Measurements from ENCODE around the gene URGCP.
"Not testable (repeated sequence)": the region's sequence is repeated elsewhere in the genome, so short reads cannot be mapped to it uniquely, and the experiment has no call there.

The URGCP gene

DNA sequence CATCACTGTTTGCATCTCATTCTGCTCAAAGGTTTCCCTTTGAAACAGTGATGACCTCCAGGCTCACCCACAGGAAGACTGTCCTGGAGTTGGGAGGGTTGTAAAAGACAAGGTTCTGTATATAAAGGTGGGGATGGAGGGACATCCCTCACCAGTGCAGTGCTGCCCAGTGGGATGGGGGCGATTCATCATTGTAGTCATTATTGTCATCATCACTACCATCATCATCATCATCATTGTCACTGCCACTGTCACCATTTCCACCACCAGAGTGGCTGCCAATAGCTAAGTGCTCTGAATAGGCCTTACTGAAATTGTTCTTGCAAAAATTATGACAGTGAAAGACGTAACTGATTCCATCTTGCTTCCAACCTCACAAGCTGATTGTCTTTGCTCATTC lies 61.7 kb downstream of the URGCP start:
- Histone ChIP-seq H3K36me3 (ENCODE audit: control insufficient read depth in 4 of 4, insufficient read depth in 4 of 4, low read length in 3 of 4) (no peaks in the 10 kb centered on the region), H3K4me3 (ENCODE audit: control insufficient read depth in 1 of 7, extremely low read depth in 1 of 7, insufficient read depth in 4 of 7, low read depth in 2 of 7, low read length in 6 of 7) (no peak overlapping the region), H3K9me3 (ENCODE audit: control extremely low read depth in 1 of 5, control insufficient read depth in 4 of 5, insufficient read depth in 2 of 5, low read depth in 1 of 5, low read length in 4 of 5) (no peaks in the 10 kb centered on the region), H3K27ac (ENCODE audit: insufficient read depth in 1 of 2, low read depth in 1 of 2, low read length in 2 of 2, poor library complexity in 1 of 2, severe bottlenecking in 2 of 2) (no peak overlapping the region), H3K27me3 (replicated peaks in 2 of 5; ENCODE audit: control insufficient read depth in 4 of 5, insufficient read depth in 5 of 5, low read length in 4 of 5) (peaks cover 0 to 3% (median 2%) of the 10 kb centered on the region in 5 experiments), H3K4me1 (ENCODE audit: control extremely low read depth in 1 of 4, control insufficient read depth in 4 of 4, insufficient read depth in 4 of 4, low read length in 3 of 4) (no peaks in the 10 kb centered on the region)
- POLR2A ChIA-PET = no interaction called here
- 100% methylated on average over 2 of the region's 2 CpGs for WGBS (ENCODE audit: insufficient coverage)
- CTCF ChIA-PET = interaction anchor here (1.2 to 1.6 kb wide), 3 partner anchors 9 to 262 kb away, joined by 3 to 6 read pairs (median 5); no protein-coding TSS in a partner anchor
- DNase-seq = no peak

DNA sequence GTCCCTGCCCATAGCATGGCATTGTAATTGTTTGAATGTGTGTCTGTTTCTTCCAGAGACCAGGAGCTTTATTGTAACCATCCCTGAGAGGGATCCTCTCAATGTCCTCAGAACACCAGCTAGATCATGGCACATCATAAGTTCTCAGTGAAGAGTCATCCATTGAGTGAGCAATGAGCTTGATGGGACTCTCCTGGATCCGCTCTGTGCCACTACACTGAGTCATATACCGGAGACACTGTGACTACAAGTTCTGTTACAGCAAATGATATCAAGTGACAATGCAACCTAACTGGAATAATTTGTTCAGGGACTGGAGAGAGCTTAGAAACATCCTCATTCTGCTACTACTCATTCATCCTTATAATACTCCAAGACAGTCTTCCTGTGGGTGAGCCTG lies 62.1 kb downstream of the URGCP start:
- Histone ChIP-seq H3K4me1 (ENCODE audit: control extremely low read depth in 1 of 4, control insufficient read depth in 4 of 4, insufficient read depth in 4 of 4, low read length in 3 of 4) (no peaks in the 10 kb centered on the region), H3K36me3 (ENCODE audit: control insufficient read depth in 4 of 4, insufficient read depth in 4 of 4, low read length in 3 of 4) (no peaks in the 10 kb centered on the region), H3K9me3 (ENCODE audit: control extremely low read depth in 1 of 5, control insufficient read depth in 4 of 5, insufficient read depth in 2 of 5, low read depth in 1 of 5, low read length in 4 of 5) (no peaks in the 10 kb centered on the region), H3K4me3 (ENCODE audit: control insufficient read depth in 1 of 7, extremely low read depth in 1 of 7, insufficient read depth in 4 of 7, low read depth in 2 of 7, low read length in 6 of 7) (no peak overlapping the region), H3K27me3 (replicated peaks in 2 of 5; ENCODE audit: control insufficient read depth in 4 of 5, insufficient read depth in 5 of 5, low read length in 4 of 5) (peaks cover 0 to 3% (median 2%) of the 10 kb centered on the region in 5 experiments), H3K27ac (ENCODE audit: insufficient read depth in 1 of 2, low read depth in 1 of 2, low read length in 2 of 2, poor library complexity in 1 of 2, severe bottlenecking in 2 of 2) (no peak overlapping the region)
- no peak for DNase-seq
- ChIA-PET CTCF (interaction anchor here (1.2 to 1.6 kb wide), 3 partner anchors 9 to 262 kb away, joined by 3 to 6 read pairs (median 5); no protein-coding TSS in a partner anchor), POLR2A (no interaction called here)
- 100% methylated on average over 2 of the region's 2 CpGs for WGBS (ENCODE audit: insufficient coverage)

DNA sequence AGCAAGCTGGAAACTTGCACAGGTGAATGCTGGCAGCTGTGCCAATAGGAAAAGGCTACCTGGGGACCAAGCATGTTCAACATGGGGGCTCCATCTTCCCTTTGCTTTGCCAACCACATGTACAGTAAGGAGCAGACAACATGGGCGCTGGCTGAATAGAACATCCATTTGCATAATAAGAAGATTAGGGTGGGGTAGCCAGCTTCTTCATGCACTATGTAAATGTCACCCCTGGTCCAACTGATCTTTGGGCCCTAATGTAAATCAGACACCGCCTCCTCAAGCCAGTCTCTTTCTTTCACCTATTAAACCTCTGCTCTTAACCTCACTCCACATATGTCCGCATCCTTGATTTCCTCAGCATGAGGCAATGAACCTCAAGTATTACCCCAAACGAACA lies 63.1 kb downstream of the URGCP start:
- Histone ChIP-seq H3K27me3 (replicated peaks in 2 of 5; ENCODE audit: control insufficient read depth in 4 of 5, insufficient read depth in 5 of 5, low read length in 4 of 5) (peaks cover 0 to 3% (median 0%) of the 10 kb centered on the region in 5 experiments), H3K4me1 (ENCODE audit: control extremely low read depth in 1 of 4, control insufficient read depth in 4 of 4, insufficient read depth in 4 of 4, low read length in 3 of 4) (peaks cover 0 to 4% (median 2%) of the 10 kb centered on the region in 4 experiments), H3K9me3 (ENCODE audit: control extremely low read depth in 1 of 5, control insufficient read depth in 4 of 5, insufficient read depth in 2 of 5, low read depth in 1 of 5, low read length in 4 of 5) (no peaks in the 10 kb centered on the region), H3K27ac (ENCODE audit: insufficient read depth in 1 of 2, low read depth in 1 of 2, low read length in 2 of 2, poor library complexity in 1 of 2, severe bottlenecking in 2 of 2) (no peak overlapping the region), H3K36me3 (ENCODE audit: control insufficient read depth in 4 of 4, insufficient read depth in 4 of 4, low read length in 3 of 4) (no peaks in the 10 kb centered on the region), H3K4me3 (ENCODE audit: control insufficient read depth in 1 of 7, extremely low read depth in 1 of 7, insufficient read depth in 4 of 7, low read depth in 2 of 7, low read length in 6 of 7) (no peak overlapping the region)
- POLR2A ChIA-PET = no interaction called here
- DNase-seq = no peak
- 100% methylated on average over 4 of the region's 4 CpGs for WGBS (ENCODE audit: insufficient coverage)
- CTCF ChIA-PET = interaction anchor here (1.5 to 1.6 kb wide), 2 partner anchors 9 to 122 kb away, joined by 4 to 5 read pairs; no protein-coding TSS in a partner anchor

DNA sequence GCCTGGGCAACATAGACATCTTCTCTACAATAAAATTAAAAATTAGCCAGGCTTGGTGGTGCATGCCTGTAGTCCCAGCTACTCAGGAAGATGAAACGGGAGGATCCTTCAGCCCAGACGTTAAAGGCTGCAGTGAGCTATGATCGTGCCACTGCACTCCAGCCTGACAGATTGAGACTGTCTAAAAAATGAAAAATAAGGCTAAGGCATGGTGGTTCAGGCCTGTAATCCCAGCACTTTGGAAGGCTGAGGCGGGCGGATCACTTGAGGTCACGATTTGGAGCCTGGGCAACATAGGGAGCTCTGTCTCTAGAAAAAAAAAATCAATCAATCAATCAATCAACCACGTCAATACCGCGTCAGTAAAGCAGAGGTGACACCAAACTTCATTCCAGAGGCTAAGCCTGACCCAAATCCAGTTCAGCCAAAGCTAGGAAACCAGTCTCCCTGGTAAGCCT lies 68.2 kb downstream of the URGCP start:
- 76% methylated on average over 6 of the region's 9 CpGs for WGBS (ENCODE audit: insufficient coverage)
- Histone ChIP-seq H3K27ac (ENCODE audit: insufficient read depth in 1 of 2, low read depth in 1 of 2, low read length in 2 of 2, poor library complexity in 1 of 2, severe bottlenecking in 2 of 2) (no peak overlapping the region), H3K36me3 (ENCODE audit: control insufficient read depth in 4 of 4, insufficient read depth in 4 of 4, low read length in 3 of 4) (no peaks in the 10 kb centered on the region), H3K4me3 (ENCODE audit: control insufficient read depth in 1 of 7, extremely low read depth in 1 of 7, insufficient read depth in 4 of 7, low read depth in 2 of 7, low read length in 6 of 7) (peak overlapping the region in 3 of 7 experiments; percentile 38 to 70 (median 65)), H3K4me1 (ENCODE audit: control extremely low read depth in 1 of 4, control insufficient read depth in 4 of 4, insufficient read depth in 4 of 4, low read length in 3 of 4) (peaks cover 0 to 7% (median 2%) of the 10 kb centered on the region in 4 experiments), H3K9me3 (ENCODE audit: control extremely low read depth in 1 of 5, control insufficient read depth in 4 of 5, insufficient read depth in 2 of 5, low read depth in 1 of 5, low read length in 4 of 5) (no peaks in the 10 kb centered on the region), H3K27me3 (replicated peaks in 2 of 5; ENCODE audit: control insufficient read depth in 4 of 5, insufficient read depth in 5 of 5, low read length in 4 of 5) (peaks cover 0 to 2% (median 0%) of the 10 kb centered on the region in 5 experiments)
- ChIA-PET CTCF (interaction anchor here (0.7 to 2.5 kb wide), 17 partner anchors 9 to 896 kb away, joined by 3 to 11 read pairs (median 4); partner anchors contain the start of gene STK17A), POLR2A (interaction anchor here (1.0 kb wide), 1 partner anchor 111 kb away, joined by 3 read pairs; no protein-coding TSS in a partner anchor)
- DNase-seq = no peak

DNA sequence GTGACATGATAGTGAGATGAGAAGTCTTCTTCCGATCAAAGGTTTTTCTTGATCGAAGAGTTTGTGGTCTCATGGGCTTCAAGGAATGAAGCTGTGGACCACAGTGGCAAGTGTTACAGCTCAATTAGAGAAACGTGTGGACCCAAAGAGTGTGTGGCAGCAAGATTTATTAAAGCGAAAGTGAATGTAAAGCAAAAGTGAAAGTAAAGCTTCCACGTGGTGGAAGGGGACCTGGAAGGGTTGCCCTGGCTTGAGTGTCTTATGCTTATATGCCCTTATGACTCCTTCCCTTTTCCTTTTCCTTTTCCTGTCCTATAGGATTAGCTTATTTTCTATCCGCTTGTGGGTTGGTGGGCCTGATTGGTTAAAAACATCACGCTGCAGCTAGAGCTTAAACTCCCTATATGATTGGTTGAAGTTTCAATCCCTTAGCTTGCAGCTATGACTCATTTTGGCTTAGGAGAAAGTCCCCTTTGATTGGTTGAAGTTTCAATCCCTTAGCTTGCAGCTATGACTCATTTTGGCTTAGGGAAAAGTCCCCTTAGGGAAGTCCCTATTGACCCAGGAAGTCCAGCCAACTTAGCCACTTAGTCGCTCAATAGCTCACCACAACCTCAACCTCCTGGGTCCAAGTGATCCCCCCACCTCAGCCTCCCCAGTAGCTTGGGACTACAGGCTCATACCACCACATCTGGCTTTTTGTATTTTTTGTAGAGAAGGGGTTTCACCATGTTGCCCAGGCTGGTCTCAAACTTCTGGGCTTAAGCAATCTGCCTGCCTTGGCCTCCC lies 71.7 kb downstream of the URGCP start:
- Histone ChIP-seq H3K36me3 (ENCODE audit: control insufficient read depth in 4 of 4, insufficient read depth in 4 of 4, low read length in 3 of 4) (no peaks in the 10 kb centered on the region), H3K27me3 (replicated peaks in 2 of 5; ENCODE audit: control insufficient read depth in 4 of 5, insufficient read depth in 5 of 5, low read length in 4 of 5) (peaks cover 0 to 2% (median 0%) of the 10 kb centered on the region in 5 experiments), H3K4me3 (ENCODE audit: control insufficient read depth in 1 of 7, extremely low read depth in 1 of 7, insufficient read depth in 4 of 7, low read depth in 2 of 7, low read length in 6 of 7) (peak overlapping the region in 6 of 7 experiments; percentile 10 to 61 (median 35)), H3K9me3 (ENCODE audit: control extremely low read depth in 1 of 5, control insufficient read depth in 4 of 5, insufficient read depth in 2 of 5, low read depth in 1 of 5, low read length in 4 of 5) (peaks cover 0 to 6% (median 0%) of the 10 kb centered on the region in 5 experiments), H3K27ac (ENCODE audit: insufficient read depth in 1 of 2, low read depth in 1 of 2, low read length in 2 of 2, poor library complexity in 1 of 2, severe bottlenecking in 2 of 2) (no peak overlapping the region), H3K4me1 (ENCODE audit: control extremely low read depth in 1 of 4, control insufficient read depth in 4 of 4, insufficient read depth in 4 of 4, low read length in 3 of 4) (peaks cover 0 to 7% (median 2%) of the 10 kb centered on the region in 4 experiments)
- WGBS (ENCODE audit: insufficient coverage) = 70% methylated on average over 4 of the region's 8 CpGs
- ChIA-PET CTCF (interaction anchor here (1.0 to 1.7 kb wide), 6 partner anchors 9 to 135 kb away, joined by 3 to 5 read pairs (median 3); no protein-coding TSS in a partner anchor), POLR2A (no interaction called here)
- peak; percentile 58 to 85 (median 82) for DNase-seq

DNA sequence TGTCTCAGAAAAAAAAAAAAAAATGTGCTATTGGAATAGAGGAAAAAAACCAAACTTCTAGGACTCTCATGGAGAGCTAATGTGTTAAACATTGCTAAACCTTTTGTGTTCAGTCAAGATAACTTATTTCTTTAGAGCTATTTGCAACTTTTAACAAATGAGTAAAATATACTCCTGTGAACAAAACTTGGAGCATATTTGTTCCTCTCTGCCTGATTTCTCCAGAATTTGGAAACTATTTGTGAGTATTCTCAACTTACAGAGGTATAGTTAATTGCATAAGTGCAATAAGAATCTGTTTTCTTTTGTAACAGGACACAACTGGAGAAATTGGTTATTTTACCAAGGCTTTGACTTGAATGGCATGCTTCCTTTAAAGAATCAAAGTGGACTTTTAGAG lies 75.5 kb downstream of the URGCP start:
- peak in 2 of 3 donors; percentile 13 to 29 for DNase-seq
- H3K4me3 ChIP-seq (ENCODE audit: control insufficient read depth in 1 of 7, extremely low read depth in 1 of 7, insufficient read depth in 4 of 7, low read depth in 2 of 7, low read length in 6 of 7); POLR2A ChIA-PET; H3K4me1 ChIP-seq (ENCODE audit: control extremely low read depth in 1 of 4, control insufficient read depth in 4 of 4, insufficient read depth in 4 of 4, low read length in 3 of 4); H3K36me3 ChIP-seq (ENCODE audit: control insufficient read depth in 4 of 4, insufficient read depth in 4 of 4, low read length in 3 of 4); H3K9me3 ChIP-seq (ENCODE audit: control extremely low read depth in 1 of 5, control insufficient read depth in 4 of 5, insufficient read depth in 2 of 5, low read depth in 1 of 5, low read length in 4 of 5); H3K27ac ChIP-seq (ENCODE audit: insufficient read depth in 1 of 2, low read depth in 1 of 2, low read length in 2 of 2, poor library complexity in 1 of 2, severe bottlenecking in 2 of 2); H3K27me3 ChIP-seq (replicated peaks in 2 of 5; ENCODE audit: control insufficient read depth in 4 of 5, insufficient read depth in 5 of 5, low read length in 4 of 5): not testable (repeated sequence)
- CTCF ChIA-PET = interaction anchor here (2.5 kb wide), 1 partner anchor 8 kb away, joined by 9 read pairs; no protein-coding TSS in a partner anchor
